ENCODE measurements around the gene SCUBE2. TPM values are rescaled to one million over a fixed set of nuclear protein-coding genes. Genes with fewer than 3 reads are reported as not detected.

The SCUBE2 gene
- total and polyA plus RNA-seq, 2 donors (not counting 3 experiments of a cell fraction or from before 2014, with no cell fraction given): 0.55 to 3.5 TPM

DNA sequence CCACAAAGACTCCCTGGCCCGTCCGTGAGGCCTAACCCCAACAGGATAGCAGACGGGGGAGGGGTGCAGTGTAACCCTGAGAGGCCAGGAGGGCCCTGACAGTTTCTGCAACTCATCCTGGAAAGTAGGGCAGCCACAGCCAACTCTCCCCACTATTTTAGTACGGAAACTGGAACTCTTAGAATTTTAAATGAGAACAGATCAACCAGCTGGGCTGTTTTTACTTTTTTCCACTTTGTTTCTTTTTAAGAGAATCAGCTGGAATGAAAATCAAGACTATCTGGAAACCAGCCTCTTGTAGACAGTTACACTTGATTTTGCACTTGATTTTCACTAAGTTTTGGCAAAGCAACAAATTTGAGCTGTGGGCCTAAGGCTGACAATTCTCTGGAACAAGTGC lies 44.9 kb downstream of the SCUBE2 start:
- H3K79me2 ChIP-seq (ENCODE audit: control insufficient read depth, insufficient read depth, low read length): no peaks in the 10 kb centered on the region
- ChIA-PET CTCF (interaction anchor here (1.1 to 2.4 kb wide), 3 partner anchors 31 to 91 kb away, joined by 3 to 8 read pairs (median 7); no protein-coding TSS in a partner anchor), POLR2A (no interaction called here)
- no peaks in the 10 kb centered on the region for H4K20me1 ChIP-seq (replicated peaks; ENCODE audit: control insufficient read depth, extremely low read depth, insufficient read depth, low read length)
- H3K27me3 ChIP-seq (ENCODE audit: control insufficient read depth in 2 of 2, insufficient read depth in 2 of 2, low read length in 2 of 2): peaks cover 7 to 11% of the 10 kb centered on the region in 2 experiments
- intact Hi-C loops (cut with micrococcal nuclease) (no loop called here), dilution Hi-C loops (cut with MboI; ENCODE audit: extremely low pct_ligation_motif_present, low sequenced_read_pairs) (no loop called here)
- no peak overlapping the region for H2AFZ ChIP-seq (ENCODE audit: low read depth, low read length)
- no TSS peak for BruUV-seq (replicated peaks)
- H3K27ac ChIP-seq (ENCODE audit: insufficient read depth, low read depth, low read length): no peak overlapping the region
- H3K9me3 ChIP-seq (replicated peaks; ENCODE audit: control insufficient read depth, insufficient read depth, low read length): no peaks in the 10 kb centered on the region
- no peaks in the 10 kb centered on the region for H3K4me1 ChIP-seq (ENCODE audit: control insufficient read depth, extremely low read depth, insufficient read depth, low read length)
- no peak overlapping the region for H3K9ac ChIP-seq (replicated peaks; ENCODE audit: extremely low read depth, insufficient read depth, low read length)
- FAIRE-seq: peak; percentile 35
- no peak overlapping the region for H3K4me3 ChIP-seq (replicated peaks in 1 of 3; ENCODE audit: insufficient read depth in 1 of 3, low read depth in 1 of 3, low read length in 3 of 3)
- H3K36me3 ChIP-seq (ENCODE audit: control insufficient read depth in 2 of 2, extremely low read depth in 1 of 2, insufficient read depth in 2 of 2, low read length in 2 of 2): no peaks in the 10 kb centered on the region
- H3K9me1 ChIP-seq (replicated peaks; ENCODE audit: control insufficient read depth, extremely low read depth, insufficient read depth, low read length): no peaks in the 10 kb centered on the region
- H3K4me2 ChIP-seq (ENCODE audit: insufficient read depth, low read length): no peak overlapping the region
- no peak for DNase-seq (ENCODE audit: low read depth, low spot score)
- no peak for TF ChIP-seq JUN (IDR thresholded peaks at IDR 0.05; ENCODE audit: borderline replicate concordance, insufficient read depth, insufficient read length, low read depth)
- no peak for TF ChIP-seq POLR2A (IDR thresholded peaks at IDR 0.05; ENCODE audit: low read depth, low read length)
- no peak for TF ChIP-seq POLR2AphosphoS5 (IDR thresholded peaks at IDR 0.05; ENCODE audit: insufficient read depth, low read depth, low read length)
- TF ChIP-seq EZH2 (IDR thresholded peaks at IDR 0.05; ENCODE audit: borderline replicate concordance, low read depth, low read length, severe bottlenecking): no peak
- TF ChIP-seq, protein P1, sequence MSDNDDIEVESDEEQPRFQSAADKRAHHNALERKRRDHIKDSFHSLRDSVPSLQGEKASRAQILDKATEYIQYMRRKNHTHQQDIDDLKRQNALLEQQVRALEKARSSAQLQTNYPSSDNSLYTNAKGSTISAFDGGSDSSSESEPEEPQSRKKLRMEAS (IDR thresholded peaks at IDR 0.05; ENCODE audit: insufficient read depth, insufficient read length): no peak
- TF ChIP-seq FOS (IDR thresholded peaks at IDR 0.05; ENCODE audit: borderline replicate concordance, insufficient read depth, low read length): no peak
- TF ChIP-seq, protein P2, sequence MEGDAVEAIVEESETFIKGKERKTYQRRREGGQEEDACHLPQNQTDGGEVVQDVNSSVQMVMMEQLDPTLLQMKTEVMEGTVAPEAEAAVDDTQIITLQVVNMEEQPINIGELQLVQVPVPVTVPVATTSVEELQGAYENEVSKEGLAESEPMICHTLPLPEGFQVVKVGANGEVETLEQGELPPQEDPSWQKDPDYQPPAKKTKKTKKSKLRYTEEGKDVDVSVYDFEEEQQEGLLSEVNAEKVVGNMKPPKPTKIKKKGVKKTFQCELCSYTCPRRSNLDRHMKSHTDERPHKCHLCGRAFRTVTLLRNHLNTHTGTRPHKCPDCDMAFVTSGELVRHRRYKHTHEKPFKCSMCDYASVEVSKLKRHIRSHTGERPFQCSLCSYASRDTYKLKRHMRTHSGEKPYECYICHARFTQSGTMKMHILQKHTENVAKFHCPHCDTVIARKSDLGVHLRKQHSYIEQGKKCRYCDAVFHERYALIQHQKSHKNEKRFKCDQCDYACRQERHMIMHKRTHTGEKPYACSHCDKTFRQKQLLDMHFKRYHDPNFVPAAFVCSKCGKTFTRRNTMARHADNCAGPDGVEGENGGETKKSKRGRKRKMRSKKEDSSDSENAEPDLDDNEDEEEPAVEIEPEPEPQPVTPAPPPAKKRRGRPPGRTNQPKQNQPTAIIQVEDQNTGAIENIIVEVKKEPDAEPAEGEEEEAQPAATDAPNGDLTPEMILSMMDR (IDR thresholded peaks at IDR 0.05; ENCODE audit: extremely low read depth in 1 of 2, insufficient read depth in 1 of 2, low read depth in 1 of 2, low read length in 2 of 2): no peak
- TF ChIP-seq MYC (IDR thresholded peaks at IDR 0.05; ENCODE audit: low read depth, low read length): no peak
- TF ChIP-seq GATA2 (IDR thresholded peaks at IDR 0.05; ENCODE audit: insufficient read depth, insufficient read length, low read depth, low read length): no peak
